Activated CD4-positive, alpha-beta T cell treated with anti-CD3 and anti-CD28 coated beads, Interleukin-10, Interleukin-2, amounts not matched to agents 100 ng/mL and 50 ng/mL, durations not matched to agents 16 hours and 8 hours (primary cell): Measurements from ENCODE around the gene SMYD3.
A peak's percentile ranks its signal among the peaks of the same experiment; 100 is the strongest.

ENCODE experiments used
- DNase-seq: peaks from one replicate; pipeline ENCODE4 v3.0.0-alpha.2; 2020

The SMYD3 gene

DNA sequence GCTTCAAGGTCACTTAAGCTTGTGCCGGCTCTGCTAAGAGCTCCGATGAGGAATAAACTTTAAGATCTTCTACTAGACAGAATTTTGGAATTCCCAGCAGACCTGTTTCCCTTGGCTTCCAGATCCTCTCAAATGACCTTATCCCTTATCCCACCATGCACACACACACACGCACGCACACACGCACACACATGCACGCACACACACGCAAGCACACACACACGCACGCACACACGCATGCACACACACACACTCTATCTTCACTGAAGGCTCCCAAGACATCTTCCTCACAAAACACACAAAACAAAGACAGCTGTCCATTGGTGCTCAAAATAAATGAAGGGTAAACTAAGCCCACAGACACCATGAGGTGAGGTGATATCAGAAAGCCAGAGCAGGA lies 692.4 kb downstream of the SMYD3 start:
- DNase-seq, result no peak

DNA sequence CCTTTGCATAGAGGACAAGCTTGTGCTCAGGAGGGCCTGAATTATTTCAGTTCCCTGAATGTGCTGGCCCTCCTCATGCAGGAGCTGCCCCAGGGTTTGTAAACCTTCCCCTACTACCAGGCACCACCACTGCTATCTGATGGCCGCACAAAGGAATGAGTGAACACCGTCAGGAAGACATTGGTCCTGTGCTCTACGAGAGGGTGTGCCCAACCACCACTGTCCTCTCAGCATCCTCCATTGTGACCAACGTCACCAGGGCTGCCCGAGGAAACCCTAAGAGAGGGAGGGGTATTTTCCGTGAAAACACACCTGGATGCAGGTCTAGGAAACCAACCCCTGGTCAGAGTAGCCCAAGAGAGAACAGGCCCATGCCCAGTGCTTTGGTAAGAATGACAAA lies 694.8 kb downstream of the SMYD3 start:
- DNase-seq, result no peak

DNA sequence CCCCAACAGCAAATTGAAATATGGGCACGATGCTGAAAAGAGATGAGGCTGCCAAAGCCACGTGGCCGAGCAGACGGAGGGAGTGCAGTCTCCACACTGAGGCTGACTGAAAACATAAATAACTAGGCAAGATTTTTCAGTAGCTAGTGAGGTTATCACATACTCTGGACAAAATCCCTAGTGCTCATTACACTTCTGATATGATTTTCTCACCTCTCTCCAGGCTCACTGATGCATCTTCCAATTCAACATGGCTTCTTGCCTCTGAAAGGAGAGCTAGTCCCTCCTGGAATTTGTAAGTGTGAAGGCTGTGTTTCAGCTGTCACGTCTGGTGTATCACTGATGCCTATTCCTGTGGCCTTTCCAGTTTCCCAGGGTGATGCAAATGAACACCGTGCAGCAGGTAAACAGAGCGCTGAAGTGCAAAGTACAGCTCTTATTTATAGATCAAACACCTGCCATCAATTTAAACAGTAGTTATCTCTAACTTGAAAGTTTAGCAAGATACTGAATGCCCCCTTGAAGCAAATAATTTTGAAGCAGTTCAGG lies 696.2 kb downstream of the SMYD3 start:
- DNase-seq, result no peak

DNA sequence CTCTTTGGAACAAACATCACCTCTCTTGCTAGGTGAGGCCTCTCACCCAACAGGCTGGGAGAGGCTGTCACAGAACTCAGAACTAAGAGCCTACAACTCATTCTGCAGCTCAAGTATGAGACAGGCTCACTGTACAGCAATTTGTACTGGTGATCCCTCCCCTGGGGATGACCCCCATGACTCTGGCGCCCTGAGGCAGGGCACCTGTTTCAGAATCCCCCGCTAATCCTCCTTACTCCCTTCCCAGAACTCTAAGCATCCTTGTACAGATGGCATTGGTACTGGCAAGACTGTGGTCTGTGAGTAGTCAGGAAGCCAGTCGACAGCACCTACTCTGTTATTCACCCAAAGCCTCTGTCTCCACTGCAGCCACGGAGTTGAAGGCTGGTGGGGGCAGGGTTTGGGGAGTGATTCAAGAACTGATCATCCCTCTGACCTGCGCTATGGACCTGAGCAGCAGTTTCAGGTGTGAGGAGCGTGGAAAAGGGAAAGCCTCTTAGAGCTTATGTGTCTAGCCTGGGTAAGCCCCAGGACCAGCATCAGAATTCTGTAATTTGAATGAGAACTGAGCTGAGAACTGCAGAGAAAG lies 696.8 kb downstream of the SMYD3 start:
- no peak for DNase-seq

DNA sequence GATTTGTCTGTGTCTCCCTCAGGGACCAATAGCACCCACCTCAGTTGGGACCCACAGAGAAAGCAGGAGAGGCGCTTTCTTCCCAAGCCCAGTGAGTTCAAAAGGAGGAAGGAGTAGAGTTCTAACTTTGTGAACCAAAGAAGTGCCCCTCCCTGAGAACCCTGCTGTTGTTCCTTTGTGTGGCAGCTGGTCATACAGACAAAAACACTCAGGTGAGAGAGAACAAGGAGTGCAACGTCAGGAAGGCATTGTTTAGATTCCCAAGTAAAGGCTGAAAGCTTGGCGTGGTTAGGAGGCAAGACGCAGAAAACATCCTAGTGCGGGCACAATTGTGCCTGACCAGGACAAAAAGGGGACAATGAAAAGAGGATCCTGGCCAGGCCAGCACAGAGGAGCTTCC lies 697.7 kb downstream of the SMYD3 start:
- no peak for DNase-seq

DNA sequence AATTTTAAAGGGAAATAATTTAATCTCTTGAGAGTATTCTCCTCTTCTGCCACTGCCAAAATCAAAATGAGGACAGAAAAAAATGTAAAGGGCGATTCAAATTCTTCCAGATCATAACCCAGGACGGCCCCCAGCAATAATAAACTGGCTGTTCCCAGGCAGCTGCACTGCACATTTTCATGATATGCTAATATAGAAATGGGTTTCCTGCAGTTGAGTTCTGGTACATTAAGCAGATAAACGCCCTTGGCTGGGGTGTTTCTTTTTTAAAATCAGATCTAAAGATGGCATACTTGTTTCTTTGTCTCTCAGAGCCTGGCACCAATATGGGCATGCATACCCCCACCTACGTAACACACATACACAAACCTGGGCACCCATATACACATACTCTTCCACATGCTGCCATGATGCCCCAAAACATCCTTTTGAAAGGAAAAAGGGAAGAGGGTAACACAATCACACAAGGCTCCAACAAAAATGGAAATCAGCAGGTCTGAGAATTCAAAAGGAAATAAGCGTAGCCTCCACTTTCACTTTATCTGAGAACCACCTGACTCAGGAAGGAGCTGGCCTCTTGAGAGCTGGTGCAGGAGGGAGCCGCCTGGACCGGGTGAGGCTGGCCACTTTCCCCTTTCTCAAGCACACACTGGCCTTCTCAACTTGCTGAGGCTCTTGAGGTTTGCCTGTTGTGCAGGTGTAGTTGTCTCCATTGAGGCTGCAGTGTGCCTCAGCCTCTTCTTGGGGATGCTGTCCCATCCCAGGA lies 698.9 kb downstream of the SMYD3 start:
- no peak for DNase-seq

DNA sequence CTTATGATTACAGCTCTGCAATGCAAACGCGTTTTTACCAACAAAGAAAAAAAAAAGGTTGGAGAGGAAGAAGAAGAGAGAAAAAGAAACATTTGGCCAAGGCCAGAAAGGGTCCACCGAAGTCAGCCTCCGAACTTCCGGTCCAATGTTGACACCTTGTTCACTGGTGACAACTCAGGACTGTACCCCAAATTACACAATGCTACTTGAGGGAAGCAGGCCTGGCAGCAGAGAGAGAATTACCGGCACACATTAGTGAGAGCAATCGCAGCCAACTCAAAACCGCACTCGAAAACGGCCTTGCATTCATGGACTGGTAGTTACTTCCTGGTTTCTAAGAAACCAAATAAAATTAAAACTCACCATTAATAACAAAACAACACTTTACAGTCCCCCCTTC lies 699.8 kb downstream of the SMYD3 start:
- peak; percentile 42 for DNase-seq

DNA sequence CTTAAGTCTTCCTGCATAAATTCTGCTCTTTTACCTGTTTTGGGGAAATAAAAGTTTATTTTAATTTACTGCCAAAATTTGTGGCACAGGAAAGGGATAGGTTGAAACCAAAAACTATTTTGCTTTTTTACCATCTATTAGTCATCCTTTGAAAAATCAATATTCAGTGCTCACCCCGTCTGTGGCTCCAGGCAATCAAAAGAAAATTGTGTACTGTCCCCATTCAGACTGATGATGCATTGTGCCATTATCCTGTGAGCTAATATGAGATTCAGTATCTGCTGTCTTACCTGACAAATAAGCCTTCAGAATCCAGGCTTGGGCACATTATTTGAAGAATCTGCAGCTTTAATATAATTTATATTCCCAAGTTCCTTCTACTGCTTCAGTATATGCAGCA lies 701.5 kb downstream of the SMYD3 start:
- DNase-seq, result no peak

DNA sequence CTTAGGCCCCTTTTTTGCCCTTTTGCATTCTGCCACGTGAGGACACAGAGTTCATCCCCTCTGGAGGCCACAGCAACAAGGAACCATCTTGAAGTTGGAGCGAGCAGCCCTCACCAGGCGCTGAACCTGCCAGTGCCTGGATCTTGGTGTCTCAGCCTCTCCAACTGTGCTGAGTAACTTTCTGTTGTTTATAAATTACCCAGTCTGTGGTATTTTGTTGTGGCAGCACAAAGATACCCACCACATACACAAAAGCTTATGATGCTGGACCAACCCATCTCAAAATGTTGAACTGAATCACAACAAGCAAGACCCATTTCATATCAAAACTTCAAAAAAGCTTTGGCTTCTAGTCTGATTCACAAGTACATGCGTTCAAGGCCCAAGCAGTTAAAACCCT lies 702.4 kb downstream of the SMYD3 start:
- no peak for DNase-seq

DNA sequence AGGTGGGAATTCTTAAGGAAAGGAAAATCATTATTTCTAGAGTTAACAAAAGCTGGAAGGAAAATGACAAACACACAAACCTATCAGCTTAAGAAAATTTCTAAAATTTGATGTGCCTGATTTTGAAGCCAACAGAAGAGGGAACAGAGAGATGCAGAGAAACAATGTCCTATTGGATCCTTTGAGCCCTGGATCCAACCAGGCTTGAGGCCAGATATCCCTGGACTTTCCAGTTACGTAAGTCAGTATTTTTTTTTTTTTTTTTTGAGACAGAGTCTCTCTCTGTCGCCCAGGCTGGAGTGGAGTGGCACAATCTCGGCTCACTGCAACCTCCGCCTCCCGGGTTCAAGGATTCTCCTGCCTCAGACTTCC lies 703.4 kb downstream of the SMYD3 start:
- no peak for DNase-seq

DNA sequence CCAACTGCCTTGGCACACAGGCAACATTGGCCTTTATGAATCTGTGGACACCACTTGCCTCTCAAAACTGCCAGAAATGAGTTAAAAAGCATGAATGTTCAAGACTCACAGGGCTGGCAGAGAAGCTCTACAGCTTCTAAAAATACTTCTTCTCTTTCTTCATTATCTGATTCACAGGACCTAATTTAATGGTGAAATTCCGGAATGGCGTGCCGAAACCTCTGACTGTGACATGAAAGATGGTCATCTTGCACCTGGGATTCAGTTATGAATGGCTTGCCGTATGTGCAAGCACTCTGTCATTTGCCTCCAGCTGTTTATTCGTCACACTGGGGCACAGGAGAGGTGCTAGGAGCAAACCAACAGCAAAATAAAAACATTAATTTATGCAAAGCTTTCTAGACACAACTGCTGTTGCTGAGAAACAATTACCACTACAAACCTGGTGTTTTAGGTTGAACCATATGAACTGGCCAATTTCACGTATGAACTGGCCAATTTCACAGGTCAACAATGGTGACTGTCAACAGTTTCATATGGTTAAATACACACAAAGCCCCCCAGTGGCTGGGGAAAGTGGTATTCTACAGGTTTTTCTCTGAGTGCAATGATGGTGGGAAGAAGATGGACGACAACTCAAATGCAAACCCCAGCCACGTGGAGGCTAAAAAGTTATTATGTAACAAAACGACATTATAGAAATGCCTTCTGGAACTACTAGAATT lies 704.0 kb downstream of the SMYD3 start:
- DNase-seq, result no peak

DNA sequence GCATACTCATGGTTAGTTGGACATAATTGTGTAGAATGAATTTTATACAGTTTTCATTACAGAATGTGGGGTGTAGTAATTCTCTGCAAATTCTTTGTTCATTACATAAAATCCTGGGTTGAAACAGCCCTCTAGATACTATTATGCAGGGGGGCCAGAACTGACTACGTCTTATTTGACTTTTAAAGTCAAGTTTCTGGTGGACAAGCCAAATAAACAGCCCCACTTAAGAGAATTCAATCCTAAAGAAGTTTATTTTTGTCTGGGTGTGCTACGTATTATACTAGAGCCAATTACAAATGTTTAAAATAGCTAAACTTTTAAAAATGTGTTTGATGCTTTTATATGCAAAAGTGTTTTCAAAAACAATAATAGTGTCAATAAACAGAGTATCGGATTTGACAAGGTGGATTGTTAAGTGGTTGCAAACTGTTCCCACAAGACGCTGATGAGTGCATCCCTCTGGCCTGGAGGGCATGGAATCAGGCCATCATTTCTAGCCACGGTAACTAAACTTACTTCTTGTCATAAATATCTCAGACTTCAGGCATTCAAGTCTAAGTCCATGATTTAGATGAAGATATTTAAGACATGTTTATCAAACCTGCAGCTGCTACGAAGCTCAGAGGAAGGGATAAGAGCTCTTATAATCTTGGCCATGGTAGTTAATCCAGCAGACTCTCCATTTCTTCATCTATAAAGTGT lies 706.0 kb downstream of the SMYD3 start:
- no peak for DNase-seq

DNA sequence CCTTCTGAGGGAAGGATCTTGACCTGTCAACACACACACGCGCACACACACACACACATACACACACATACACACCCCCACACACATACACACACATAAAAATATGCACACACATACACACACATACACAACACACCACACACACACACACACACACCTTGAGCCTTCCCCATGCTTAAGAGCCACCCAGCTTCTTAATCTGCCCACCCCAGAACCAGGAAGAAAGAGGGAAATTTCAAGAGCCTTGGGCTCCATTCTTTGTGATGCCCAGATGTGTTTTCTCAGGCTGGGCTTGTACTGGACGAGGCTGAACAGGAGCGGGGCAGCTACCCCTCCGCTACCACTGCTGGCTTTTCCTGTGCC lies 708.7 kb downstream of the SMYD3 start:
- no peak for DNase-seq

DNA sequence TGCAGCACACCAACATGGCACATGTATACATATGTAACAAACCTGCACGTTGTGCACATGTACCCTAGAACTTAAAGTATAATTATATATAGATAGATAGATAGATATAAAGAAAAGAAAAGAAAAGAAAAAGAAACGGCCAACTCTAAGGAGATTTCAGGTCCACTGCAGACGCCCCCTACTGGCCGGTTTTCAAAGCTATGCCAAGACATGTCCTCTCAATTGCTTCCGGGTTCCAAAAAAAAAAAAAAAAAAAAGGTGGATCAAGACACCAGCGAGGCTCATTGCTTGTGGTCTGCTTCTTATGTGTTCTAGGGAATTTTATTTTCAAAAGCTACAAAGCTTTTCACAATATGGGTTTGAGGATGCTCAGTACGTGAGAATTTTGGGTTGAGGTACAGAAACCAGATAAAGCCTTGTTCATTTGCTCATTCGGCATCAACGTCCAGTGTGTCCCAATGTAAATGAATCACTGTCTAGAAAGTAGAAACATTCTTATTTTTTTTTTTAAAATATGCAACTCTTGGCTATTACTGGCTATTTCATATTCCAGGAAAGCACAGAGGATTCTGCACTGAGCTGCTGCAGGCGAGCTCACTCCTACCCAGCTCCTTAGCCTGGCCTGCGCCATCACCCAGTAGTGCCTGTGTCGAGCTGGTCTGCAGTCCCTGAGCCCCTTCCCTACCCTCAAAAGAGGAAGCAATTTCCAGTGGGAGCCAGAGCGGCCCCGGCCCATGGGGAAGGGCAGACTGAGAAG lies 709.3 kb downstream of the SMYD3 start:
- DNase-seq, result no peak

DNA sequence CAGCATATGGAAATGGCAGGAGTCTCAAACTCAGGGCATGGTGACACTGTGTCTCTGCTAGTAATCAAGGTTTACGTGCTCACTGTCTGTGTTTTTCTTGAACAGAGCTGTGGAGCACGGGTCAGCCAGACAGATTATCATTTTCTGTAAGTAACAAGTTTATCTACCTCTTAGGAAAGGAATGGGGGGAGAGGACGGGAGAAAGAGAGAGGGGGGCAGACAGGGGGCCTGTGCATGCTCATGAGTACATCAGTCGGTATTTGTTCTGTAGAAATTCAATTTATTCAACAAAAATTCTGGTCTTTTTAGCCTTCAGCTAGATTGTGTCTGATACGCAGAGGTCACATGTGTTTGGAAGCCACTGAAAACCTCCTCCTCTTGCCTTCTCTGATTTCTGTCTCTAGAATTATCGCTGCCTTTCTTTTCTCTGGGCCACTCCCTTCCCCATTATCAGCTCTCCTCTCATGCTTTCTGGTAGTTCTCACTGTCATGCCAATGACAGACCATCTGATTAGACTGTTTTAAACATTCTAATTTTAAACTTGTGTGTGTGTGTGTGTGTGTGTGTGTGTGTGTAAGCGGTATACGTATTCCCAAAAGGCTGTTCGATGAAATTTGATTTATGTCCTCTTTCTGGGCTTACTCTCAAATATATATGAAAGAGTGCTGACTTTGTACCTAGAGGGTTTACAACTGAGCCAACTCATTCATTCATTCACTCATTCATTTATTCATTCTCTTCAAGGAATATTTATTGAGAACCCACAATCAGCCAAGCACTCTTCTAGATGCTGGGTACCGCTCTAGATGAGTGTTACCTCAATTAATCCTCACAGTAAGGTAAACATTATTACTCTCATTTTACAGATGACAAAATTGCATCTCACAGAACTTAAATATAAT lies 715.4 kb downstream of the SMYD3 start:
- DNase-seq, result no peak

DNA sequence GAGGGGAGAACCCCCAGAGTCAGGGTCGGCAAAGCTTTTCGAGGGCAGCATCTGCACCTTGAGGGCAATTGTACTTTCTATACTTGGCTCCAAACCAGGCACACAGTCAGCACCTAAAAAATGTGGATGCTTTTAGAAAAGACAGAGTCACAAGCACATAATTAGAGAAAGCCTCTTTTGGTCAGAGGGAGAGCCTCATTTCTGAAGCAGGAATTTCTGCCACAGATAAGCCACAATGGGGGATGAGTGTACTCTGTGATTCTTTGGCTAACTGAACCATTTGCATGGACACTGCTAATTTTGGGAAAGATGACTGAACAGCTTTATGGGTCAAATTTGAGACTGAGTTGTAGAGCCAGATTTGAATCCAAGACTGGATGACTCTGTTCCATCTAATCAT lies 716.6 kb downstream of the SMYD3 start:
- no peak for DNase-seq

DNA sequence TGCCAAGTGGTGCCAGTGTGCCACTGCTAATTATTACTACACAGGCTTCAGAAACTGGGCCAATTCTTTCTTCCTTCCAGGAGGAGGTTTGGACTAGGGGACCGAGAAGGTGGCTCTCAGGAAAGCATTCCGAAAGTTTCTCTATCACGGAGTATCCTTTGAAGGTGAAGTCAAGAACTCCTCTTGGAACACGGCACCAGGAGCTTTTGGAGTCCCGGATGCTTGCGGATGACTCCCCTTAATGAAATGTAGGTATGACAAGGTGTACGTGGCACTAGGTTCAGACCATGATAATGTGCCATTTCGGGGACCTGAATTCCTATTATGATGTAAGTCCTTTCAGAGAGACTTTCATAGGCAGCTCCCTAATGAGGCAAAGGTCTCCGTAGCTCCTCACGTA lies 718.2 kb downstream of the SMYD3 start:
- DNase-seq, result no peak

DNA sequence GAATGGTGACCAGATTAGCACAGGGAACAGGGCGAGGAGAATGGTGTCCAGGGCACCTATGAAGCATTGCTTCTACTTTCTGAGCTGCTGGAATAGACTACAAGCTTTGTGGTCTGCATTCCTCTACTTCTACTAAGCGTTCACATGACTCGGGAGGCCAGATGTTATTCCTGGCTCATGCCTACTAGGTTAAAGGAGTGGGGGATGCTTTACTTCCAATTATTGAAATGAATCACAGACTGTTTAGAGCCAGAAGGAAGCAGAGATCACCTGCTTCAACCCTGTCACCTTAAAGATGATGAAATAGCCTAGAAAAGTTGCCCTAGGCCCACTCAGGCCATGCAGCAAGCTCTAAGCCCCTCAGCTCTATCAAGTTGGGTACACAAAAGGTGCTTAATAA lies 718.8 kb downstream of the SMYD3 start:
- DNase-seq, result no peak

DNA sequence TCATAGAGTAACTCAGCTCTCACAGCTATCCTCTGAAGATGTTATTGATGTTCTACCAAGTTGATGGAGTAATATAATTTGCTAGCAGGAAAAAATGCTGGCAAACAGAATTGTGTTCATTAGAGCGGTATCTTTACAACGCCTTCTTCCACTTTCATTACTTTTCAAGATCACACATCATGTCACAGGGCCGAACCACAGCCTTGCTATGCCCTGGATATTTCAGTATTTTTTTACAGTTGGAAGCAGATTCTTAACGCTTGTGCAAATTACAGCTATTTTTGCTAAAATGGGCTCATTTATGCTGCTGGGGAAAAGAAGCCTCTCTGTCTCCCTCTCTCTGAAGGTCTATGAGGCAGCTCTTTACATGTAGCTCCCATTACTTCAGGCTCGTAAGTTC lies 720.1 kb downstream of the SMYD3 start:
- DNase-seq, result no peak

DNA sequence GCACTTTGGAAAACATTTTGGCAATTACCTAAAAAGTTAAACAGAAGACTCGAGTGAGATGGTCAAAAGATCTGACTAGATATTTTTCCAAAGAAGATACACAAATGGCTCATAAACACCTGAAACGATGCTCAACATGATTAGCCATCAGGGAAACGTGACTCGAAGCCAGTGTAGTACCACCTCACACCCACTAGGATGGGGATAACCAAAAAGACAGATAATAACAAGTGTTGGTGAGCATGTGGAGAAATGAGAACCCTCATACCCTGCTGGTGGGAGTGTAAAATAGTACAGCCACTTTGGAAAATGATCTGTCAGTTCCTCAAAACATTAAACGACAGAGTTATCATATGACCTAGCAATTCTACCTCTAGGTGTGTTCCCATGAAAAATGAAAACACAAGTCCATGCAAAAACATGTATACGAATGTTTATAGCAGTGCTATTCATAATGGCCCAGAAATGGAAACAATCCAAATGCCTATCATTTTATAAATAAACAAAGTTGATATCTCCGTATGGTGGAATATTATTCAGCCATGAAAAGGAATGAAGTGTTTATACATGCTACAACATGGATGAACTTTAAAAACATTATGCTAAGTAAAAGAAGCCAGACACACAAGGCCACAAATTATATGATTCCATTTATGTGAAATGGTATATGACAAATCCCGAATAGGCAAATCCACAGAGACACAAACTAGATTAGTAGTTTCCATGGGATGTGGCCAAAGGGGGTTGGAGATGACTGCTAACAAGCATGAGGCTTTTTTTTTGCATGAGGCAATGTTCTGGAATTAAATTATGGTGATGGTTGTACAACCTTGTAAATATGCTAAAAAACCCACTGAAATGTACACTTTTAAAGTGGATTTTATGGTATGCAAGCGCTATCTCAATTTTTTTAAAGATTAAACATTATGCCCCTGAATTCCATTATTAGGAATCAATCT lies 727.0 kb downstream of the SMYD3 start:
- DNase-seq, result no peak
